ENCODE data around the gene POLRMT.
A peak's percentile ranks its signal among the peaks of the same experiment; 100 is the strongest.

POLRMT gene

GRCh38 chr19:590750-591098 is 42.6 kb downstream of the POLRMT start:
- peak overlapping the region; percentile 34 for H3K4me3 ChIP-seq (ENCODE audit: low read depth, low read length)
- TF ChIP-seq CTCF (IDR thresholded peaks at IDR 0.05; ENCODE audit: low read depth, low read length, missing control alignments): no peak
- DNase-seq (ENCODE audit: low read depth): no peak
- in situ Hi-C loops (cut with HindIII; ENCODE audit: low sequenced_read_pairs): no loop called here

GRCh38 chr19:590396-590745 is 43.0 kb downstream of the POLRMT start:
- no peak for DNase-seq (ENCODE audit: low read depth)
- in situ Hi-C loops (cut with HindIII; ENCODE audit: low sequenced_read_pairs): no loop called here
- peak overlapping the region; percentile 34 for H3K4me3 ChIP-seq (ENCODE audit: low read depth, low read length)
- TF ChIP-seq CTCF (IDR thresholded peaks at IDR 0.05; ENCODE audit: low read depth, low read length, missing control alignments): no peak

GRCh38 chr19:589693-590395 is 43.5 kb downstream of the POLRMT start, which contains the start of gene HCN2:
Gene HCN2 (plus strand): TSS chr19:589881. CDS start chr19:589946, 65 bp downstream.
- peak within 1 kb of the TSS; percentile 34 for H3K4me3 ChIP-seq (ENCODE audit: low read depth, low read length)
- in situ Hi-C loops (cut with HindIII; ENCODE audit: low sequenced_read_pairs): no loop called here

GRCh38 chr19:588741-589692 is 44.3 kb downstream of the POLRMT start:
- no peak for DNase-seq (ENCODE audit: low read depth)
- in situ Hi-C loops (cut with HindIII; ENCODE audit: low sequenced_read_pairs): no loop called here
- no peak for TF ChIP-seq CTCF (IDR thresholded peaks at IDR 0.05; ENCODE audit: low read depth, low read length, missing control alignments)
- H3K4me3 ChIP-seq (ENCODE audit: low read depth, low read length): peak overlapping the region; percentile 16

More at GRCh38 chr19:589693-590395, 43.5 kb downstream of the POLRMT start, which contains the start of gene HCN2:
- no peak for DNase-seq (ENCODE audit: low read depth)
- no peak for TF ChIP-seq CTCF (IDR thresholded peaks at IDR 0.05; ENCODE audit: low read depth, low read length, missing control alignments)

- H3K4me3 ChIP-seq (ENCODE audit: low read depth, low read length): no peak overlapping the region
These were observed 45.1 kb downstream of the POLRMT start for GRCh38 chr19:588093-588740.

More at GRCh38 chr19:588093-588740, 45.1 kb downstream of the POLRMT start:
- in situ Hi-C loops (cut with HindIII; ENCODE audit: low sequenced_read_pairs): no loop called here
- peak; percentile 55 for DNase-seq (ENCODE audit: low read depth)
- TF ChIP-seq CTCF (IDR thresholded peaks at IDR 0.05; ENCODE audit: low read depth, low read length, missing control alignments): peak; percentile 71

Data from astrocyte of the cerebellum (primary cell).